ENCODE measurements around the gene CTNND2. TPM values are rescaled to one million over a fixed set of nuclear protein-coding genes. Genes with fewer than 3 reads are reported as not detected.

The CTNND2 gene, protein sequence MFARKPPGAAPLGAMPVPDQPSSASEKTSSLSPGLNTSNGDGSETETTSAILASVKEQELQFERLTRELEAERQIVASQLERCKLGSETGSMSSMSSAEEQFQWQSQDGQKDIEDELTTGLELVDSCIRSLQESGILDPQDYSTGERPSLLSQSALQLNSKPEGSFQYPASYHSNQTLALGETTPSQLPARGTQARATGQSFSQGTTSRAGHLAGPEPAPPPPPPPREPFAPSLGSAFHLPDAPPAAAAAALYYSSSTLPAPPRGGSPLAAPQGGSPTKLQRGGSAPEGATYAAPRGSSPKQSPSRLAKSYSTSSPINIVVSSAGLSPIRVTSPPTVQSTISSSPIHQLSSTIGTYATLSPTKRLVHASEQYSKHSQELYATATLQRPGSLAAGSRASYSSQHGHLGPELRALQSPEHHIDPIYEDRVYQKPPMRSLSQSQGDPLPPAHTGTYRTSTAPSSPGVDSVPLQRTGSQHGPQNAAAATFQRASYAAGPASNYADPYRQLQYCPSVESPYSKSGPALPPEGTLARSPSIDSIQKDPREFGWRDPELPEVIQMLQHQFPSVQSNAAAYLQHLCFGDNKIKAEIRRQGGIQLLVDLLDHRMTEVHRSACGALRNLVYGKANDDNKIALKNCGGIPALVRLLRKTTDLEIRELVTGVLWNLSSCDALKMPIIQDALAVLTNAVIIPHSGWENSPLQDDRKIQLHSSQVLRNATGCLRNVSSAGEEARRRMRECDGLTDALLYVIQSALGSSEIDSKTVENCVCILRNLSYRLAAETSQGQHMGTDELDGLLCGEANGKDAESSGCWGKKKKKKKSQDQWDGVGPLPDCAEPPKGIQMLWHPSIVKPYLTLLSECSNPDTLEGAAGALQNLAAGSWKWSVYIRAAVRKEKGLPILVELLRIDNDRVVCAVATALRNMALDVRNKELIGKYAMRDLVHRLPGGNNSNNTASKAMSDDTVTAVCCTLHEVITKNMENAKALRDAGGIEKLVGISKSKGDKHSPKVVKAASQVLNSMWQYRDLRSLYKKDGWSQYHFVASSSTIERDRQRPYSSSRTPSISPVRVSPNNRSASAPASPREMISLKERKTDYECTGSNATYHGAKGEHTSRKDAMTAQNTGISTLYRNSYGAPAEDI (N-terminal part only)
- 18.4 TPM for total RNA-seq
- long read RNA-seq, full-length matches to known transcripts: 8 of 30 reads
- long read RNA-seq, partial matches to known transcripts: 10 of 30 reads
- long read RNA-seq, other reads (novel, unspliced or antisense): 12 of 30 reads

DNA sequence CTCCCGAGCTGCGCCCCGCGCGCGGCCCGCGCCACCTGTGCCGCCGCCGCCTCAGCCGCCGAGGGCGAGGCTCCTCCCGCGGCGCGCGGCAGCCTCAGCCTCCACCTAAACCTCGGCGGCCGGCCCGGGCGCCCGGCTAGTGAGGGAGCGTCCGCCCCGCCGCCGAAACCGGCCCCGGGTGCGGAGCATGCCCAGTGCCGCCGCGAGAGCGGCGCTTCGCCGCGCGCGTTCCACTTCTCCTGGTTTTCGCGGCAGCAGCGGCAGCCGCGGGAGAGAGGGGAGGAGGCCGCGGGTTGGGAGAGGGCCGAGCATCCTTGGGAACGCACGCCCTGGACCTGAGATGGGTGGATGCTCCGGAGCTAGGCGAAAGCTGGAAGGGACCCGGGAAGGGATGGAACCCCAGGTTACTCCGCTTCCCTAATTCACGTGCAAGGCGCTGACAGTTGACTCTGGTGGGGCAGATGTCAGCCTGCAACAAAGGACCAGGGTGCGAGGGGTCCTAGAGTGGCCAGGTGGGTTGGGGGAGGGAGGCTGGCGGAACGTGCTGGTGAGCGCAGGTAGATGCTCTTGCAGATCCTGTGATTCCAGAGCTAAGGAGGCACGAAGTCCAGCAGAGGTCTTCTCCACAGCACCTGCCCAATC, at the start of gene CTNND2:
TSS of gene CTNND2 (minus strand) at position 182 of the 642 bp plus-strand sequence. CDS start 593 bp downstream, outside the sequence.
- H3K36me3 ChIP-seq: no peaks in the 10 kb centered on the region
- H3K27ac ChIP-seq (replicated peaks): no peak within 1 kb of the TSS
- H3K4me3 ChIP-seq: peak within 1 kb of the TSS; percentile 59
- no peak for DNase-seq
- peaks cover 8% of the 10 kb centered on the region for H3K4me1 ChIP-seq
- TF ChIP-seq, protein P1, sequence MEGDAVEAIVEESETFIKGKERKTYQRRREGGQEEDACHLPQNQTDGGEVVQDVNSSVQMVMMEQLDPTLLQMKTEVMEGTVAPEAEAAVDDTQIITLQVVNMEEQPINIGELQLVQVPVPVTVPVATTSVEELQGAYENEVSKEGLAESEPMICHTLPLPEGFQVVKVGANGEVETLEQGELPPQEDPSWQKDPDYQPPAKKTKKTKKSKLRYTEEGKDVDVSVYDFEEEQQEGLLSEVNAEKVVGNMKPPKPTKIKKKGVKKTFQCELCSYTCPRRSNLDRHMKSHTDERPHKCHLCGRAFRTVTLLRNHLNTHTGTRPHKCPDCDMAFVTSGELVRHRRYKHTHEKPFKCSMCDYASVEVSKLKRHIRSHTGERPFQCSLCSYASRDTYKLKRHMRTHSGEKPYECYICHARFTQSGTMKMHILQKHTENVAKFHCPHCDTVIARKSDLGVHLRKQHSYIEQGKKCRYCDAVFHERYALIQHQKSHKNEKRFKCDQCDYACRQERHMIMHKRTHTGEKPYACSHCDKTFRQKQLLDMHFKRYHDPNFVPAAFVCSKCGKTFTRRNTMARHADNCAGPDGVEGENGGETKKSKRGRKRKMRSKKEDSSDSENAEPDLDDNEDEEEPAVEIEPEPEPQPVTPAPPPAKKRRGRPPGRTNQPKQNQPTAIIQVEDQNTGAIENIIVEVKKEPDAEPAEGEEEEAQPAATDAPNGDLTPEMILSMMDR (IDR thresholded peaks at IDR 0.05; ENCODE audit: borderline replicate concordance): no peak
- intact Hi-C loops (cut with micrococcal nuclease): no loop called here
- H3K27me3 ChIP-seq (ENCODE audit: low read depth): peaks cover 89% of the 10 kb centered on the region
- H3K9me3 ChIP-seq (replicated peaks): no peaks in the 10 kb centered on the region

DNA sequence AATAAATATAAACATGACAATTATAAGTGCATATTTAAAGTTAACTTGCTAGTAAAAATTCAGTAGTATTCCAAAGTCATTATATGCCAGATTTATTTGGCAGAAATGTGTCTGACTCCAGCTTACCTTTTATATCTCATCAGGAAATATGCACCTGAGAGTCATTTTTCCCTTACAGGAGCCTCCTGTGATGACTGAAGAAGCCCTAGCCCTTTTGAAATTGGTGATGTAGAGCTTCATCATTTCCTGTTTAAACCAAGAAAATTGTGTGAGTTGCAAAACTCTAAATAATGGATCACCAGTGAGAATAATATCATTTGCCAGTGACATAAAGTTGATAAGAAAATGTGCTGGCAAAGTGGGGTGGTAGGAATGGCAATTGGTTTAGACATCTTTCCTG, 42.1 kb upstream of the CTNND2 start:
- intact Hi-C loops (cut with micrococcal nuclease): no loop called here
- no peak for DNase-seq
- TF ChIP-seq, protein P1 (IDR thresholded peaks at IDR 0.05; ENCODE audit: borderline replicate concordance): no peak

DNA sequence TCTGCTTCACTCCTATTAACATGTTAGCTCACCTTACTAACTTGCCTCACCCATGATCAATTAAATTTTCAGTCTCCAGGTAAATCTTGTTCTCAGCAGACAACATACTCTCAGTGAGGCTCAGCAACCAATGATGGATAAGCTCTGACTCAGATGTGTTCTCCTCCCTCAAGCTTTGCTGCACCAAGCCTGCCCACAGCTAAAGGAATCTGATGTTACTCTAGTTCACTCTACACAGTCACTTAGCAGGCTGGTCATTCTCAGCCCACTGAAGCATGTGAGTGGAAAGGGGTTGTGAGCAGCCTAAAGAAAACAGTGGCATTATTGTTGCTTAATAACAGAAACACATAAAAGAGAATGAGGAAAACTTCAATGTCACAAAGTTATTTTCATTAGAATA, 37.3 kb upstream of the CTNND2 start:
- H3K36me3 ChIP-seq: no peaks in the 10 kb centered on the region
- H3K27ac ChIP-seq (replicated peaks): no peak overlapping the region
- peaks cover 8% of the 10 kb centered on the region for H3K9me3 ChIP-seq (replicated peaks)
- no peaks in the 10 kb centered on the region for H3K27me3 ChIP-seq (ENCODE audit: low read depth)
- intact Hi-C loops (cut with micrococcal nuclease): no loop called here
- H3K4me1 ChIP-seq: no peaks in the 10 kb centered on the region
- DNase-seq: no peak
- H3K4me3 ChIP-seq: no peak overlapping the region
- TF ChIP-seq, protein P1 (IDR thresholded peaks at IDR 0.05; ENCODE audit: borderline replicate concordance): no peak

More for the DNA sequence above, 42.1 kb upstream of the CTNND2 start:
- Histone ChIP-seq H3K4me1 (no peaks in the 10 kb centered on the region), H3K9me3 (replicated peaks) (peaks cover 8% of the 10 kb centered on the region), H3K4me3 (no peak overlapping the region), H3K27me3 (ENCODE audit: low read depth) (no peaks in the 10 kb centered on the region), H3K36me3 (no peaks in the 10 kb centered on the region), H3K27ac (replicated peaks) (no peak overlapping the region)

DNA sequence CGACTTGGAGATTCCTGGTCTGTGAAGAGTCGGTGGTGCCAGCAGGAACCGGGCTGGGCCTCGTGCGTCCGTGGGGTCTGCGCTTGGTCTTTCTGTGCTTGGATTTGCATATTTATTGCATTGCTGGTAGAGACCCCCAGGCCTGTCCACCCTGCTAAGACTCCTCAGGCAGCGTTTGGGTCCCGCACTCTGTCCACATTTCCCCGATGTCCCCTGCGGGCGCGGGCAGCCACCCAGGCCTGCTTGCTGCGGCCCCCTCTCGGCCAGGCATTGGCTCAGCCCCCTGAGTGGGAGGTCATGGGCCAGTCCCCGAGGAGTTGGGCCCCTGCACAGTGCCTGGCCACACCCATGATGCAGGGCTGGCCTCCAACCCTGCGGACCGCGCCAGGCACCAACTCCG, 27.4 kb upstream of the CTNND2 start:
- peaks cover 17% of the 10 kb centered on the region for H3K9me3 ChIP-seq (replicated peaks)
- no peak overlapping the region for H3K4me3 ChIP-seq
- no peak for DNase-seq
- TF ChIP-seq, protein P1 (IDR thresholded peaks at IDR 0.05; ENCODE audit: borderline replicate concordance): no peak
- H3K4me1 ChIP-seq: no peaks in the 10 kb centered on the region
- intact Hi-C loops (cut with micrococcal nuclease): no loop called here
- H3K36me3 ChIP-seq: no peaks in the 10 kb centered on the region
- H3K27me3 ChIP-seq (ENCODE audit: low read depth): no peaks in the 10 kb centered on the region
- H3K27ac ChIP-seq (replicated peaks): no peak overlapping the region
